Stimulated activated CD8-positive, alpha-beta memory T cell treated with anti-CD3 and anti-CD28 coated beads, Interleukin-7, amount 100 ng/mL, for 48 hours (primary cell): Measurements from ENCODE around the gene AKIRIN2.
"Not testable (repeated sequence)": the region's sequence is repeated elsewhere in the genome, so short reads cannot be mapped to it uniquely, and the experiment has no call there.

ENCODE experiments used
- DNase-seq, 2 donors: peaks; one replicate each; pipeline ENCODE4 v3.0.0-alpha.2; 2020; ENCODE audit warnings: low read depth in 1 of 2; ENCODE audit errors: extremely low read depth in 1 of 2

Gene AKIRIN2

GRCh38 chr6:87690441-87690840 lies 11.6 kb downstream of the AKIRIN2 start:
- DNase-seq, result no peak

- DNase-seq, result not testable (repeated sequence)
Observed at GRCh38 chr6:87687893-87688292, 14.1 kb downstream of the AKIRIN2 start.

GRCh38 chr6:87687296-87687695 lies 14.7 kb downstream of the AKIRIN2 start:
- no peak for DNase-seq

- not testable (repeated sequence) for DNase-seq
Observed at GRCh38 chr6:87686636-87687205, 15.3 kb downstream of the AKIRIN2 start.

- DNase-seq, result no peak
Observed at GRCh38 chr6:87684895-87685654, 17.0 kb downstream of the AKIRIN2 start.

GRCh38 chr6:87683890-87684289 lies 18.1 kb downstream of the AKIRIN2 start:
- DNase-seq, result no peak

GRCh38 chr6:87682310-87682709 lies 19.7 kb downstream of the AKIRIN2 start:
- no peak for DNase-seq

- DNase-seq, result no peak
Observed at GRCh38 chr6:87675004-87675681, 26.9 kb downstream of the AKIRIN2 start.

- no peak for DNase-seq
Observed at GRCh38 chr6:87674290-87674689, 27.7 kb downstream of the AKIRIN2 start.

GRCh38 chr6:87673237-87673636 lies 28.8 kb downstream of the AKIRIN2 start:
- no peak for DNase-seq

- DNase-seq, result no peak
Observed at GRCh38 chr6:87672641-87673040, 29.4 kb downstream of the AKIRIN2 start.

- DNase-seq, result no peak
Observed at GRCh38 chr6:87671555-87672029, 30.4 kb downstream of the AKIRIN2 start.

GRCh38 chr6:87670707-87671106 lies 31.3 kb downstream of the AKIRIN2 start:
- no peak for DNase-seq

- no peak for DNase-seq
Observed at GRCh38 chr6:87669051-87669450, 33.0 kb downstream of the AKIRIN2 start.

GRCh38 chr6:87668013-87668412 lies 34.0 kb downstream of the AKIRIN2 start:
- DNase-seq, result no peak

- no peak for DNase-seq
Observed at GRCh38 chr6:87667032-87667431, 35.0 kb downstream of the AKIRIN2 start.

- no peak for DNase-seq
Observed at GRCh38 chr6:87664921-87665485, 37.0 kb downstream of the AKIRIN2 start.

- no peak for DNase-seq
Observed at GRCh38 chr6:87663434-87663833, 38.6 kb downstream of the AKIRIN2 start.

GRCh38 chr6:87661503-87661902 lies 40.5 kb downstream of the AKIRIN2 start:
- no peak for DNase-seq

- no peak for DNase-seq
Observed at GRCh38 chr6:87661016-87661415, 41.0 kb downstream of the AKIRIN2 start.

GRCh38 chr6:87660226-87660911 lies 41.7 kb downstream of the AKIRIN2 start:
- DNase-seq, result no peak
